ENCODE measurements around the gene EML4.
"Not testable (repeated sequence)": the region's sequence is repeated elsewhere in the genome, so short reads cannot be mapped to it uniquely, and the experiment has no call there.

The EML4 gene

GRCh38 chr2:42132191-42132965, 36.8 kb upstream of the EML4 start:
- Histone ChIP-seq H3K4me3 (peak overlapping the region; percentile 36 to 39), H3K9me3 (no peaks in the 10 kb centered on the region), H3K27ac (peak overlapping the region; percentile 59 to 67), H3K27me3 (no peaks in the 10 kb centered on the region), H3K4me1 (peaks cover 0 to 35% (median 21%) of the 10 kb centered on the region in 4 donors), H3K36me3 (no peaks in the 10 kb centered on the region)
- TF ChIP-seq CTCF (IDR thresholded peaks at IDR 0.05): no peak
- no peak for DNase-seq
- intact Hi-C loops (cut with DNase I; ENCODE audit: low total_unique reads): no loop called here

GRCh38 chr2:42132966-42133641, 36.0 kb upstream of the EML4 start:
- H3K27me3 ChIP-seq: no peaks in the 10 kb centered on the region
- H3K27ac ChIP-seq: peak overlapping the region; percentile 59 to 67
- H3K36me3 ChIP-seq: no peaks in the 10 kb centered on the region
- H3K4me3 ChIP-seq: peak overlapping the region; percentile 36 to 39
- H3K9me3 ChIP-seq: no peaks in the 10 kb centered on the region
- peak; percentile 90 to 93 for DNase-seq
- intact Hi-C loops (cut with DNase I; ENCODE audit: low total_unique reads): no loop called here
- H3K4me1 ChIP-seq: peaks cover 0 to 35% (median 22%) of the 10 kb centered on the region in 4 donors
- TF ChIP-seq CTCF (IDR thresholded peaks at IDR 0.05): no peak

GRCh38 chr2:42133771-42134195, 35.4 kb upstream of the EML4 start:
- intact Hi-C loops (cut with DNase I; ENCODE audit: low total_unique reads): no loop called here
- no peak for TF ChIP-seq CTCF (IDR thresholded peaks at IDR 0.05)
- H3K27me3 ChIP-seq: no peaks in the 10 kb centered on the region
- H3K4me1 ChIP-seq: peaks cover 0 to 36% (median 28%) of the 10 kb centered on the region in 4 donors
- DNase-seq: no peak
- H3K27ac ChIP-seq: peak overlapping the region; percentile 59 to 67
- no peak overlapping the region for H3K4me3 ChIP-seq
- H3K9me3 ChIP-seq: no peaks in the 10 kb centered on the region
- no peaks in the 10 kb centered on the region for H3K36me3 ChIP-seq

GRCh38 chr2:42134401-42134932, 34.7 kb upstream of the EML4 start:
- H3K27me3 ChIP-seq; intact Hi-C loops (cut with DNase I; ENCODE audit: low total_unique reads); H3K36me3 ChIP-seq; H3K9me3 ChIP-seq; DNase-seq; H3K27ac ChIP-seq; H3K4me3 ChIP-seq: not testable (repeated sequence)
- H3K4me1 ChIP-seq: peaks cover 0 to 42% (median 31%) of the 10 kb centered on the region in 4 donors

- DNase-seq: no peak
- Histone ChIP-seq H3K27me3 (no peaks in the 10 kb centered on the region), H3K27ac (no peak overlapping the region), H3K4me1 (peaks cover 0 to 47% (median 31%) of the 10 kb centered on the region in 4 donors), H3K4me3 (no peak overlapping the region), H3K9me3 (no peaks in the 10 kb centered on the region), H3K36me3 (no peaks in the 10 kb centered on the region)
- intact Hi-C loops (cut with DNase I; ENCODE audit: low total_unique reads): no loop called here
- no peak for TF ChIP-seq CTCF (IDR thresholded peaks at IDR 0.05)
Measured at GRCh38 chr2:42135381-42136312, 33.5 kb upstream of the EML4 start.
